ENCODE results near the gene COL27A1. TPM values are rescaled to one million over a fixed set of nuclear protein-coding genes. Genes with fewer than 3 reads are reported as not detected.

COL27A1 gene
- polyA plus RNA-seq, 1 of the 3 experiments (the other 2 are of a cell fraction), result 8.7 TPM

- ChIA-PET POLR2A (no interaction called here), CTCF (interaction anchor here (1.0 to 2.1 kb wide), 5 partner anchors 12 to 83 kb away, joined by 3 to 5 read pairs (median 3); partner anchors contain the start of gene COL27A1)
- no peak for TF ChIP-seq SIN3A (IDR thresholded peaks at IDR 0.05; ENCODE audit: borderline replicate concordance, low read depth, low read length)
- no peak for TF ChIP-seq SMC3 (IDR thresholded peaks at IDR 0.05; ENCODE audit: low read depth, low read length)
- TF ChIP-seq TCF12 (IDR thresholded peaks at IDR 0.05), result no peak
- TF ChIP-seq ZBTB33 (IDR thresholded peaks at IDR 0.05; ENCODE audit: borderline replicate concordance, low read depth), result no peak
- TF ChIP-seq CHD2 (IDR thresholded peaks at IDR 0.05; ENCODE audit: low read length, partially characterized antibody), result no peak
- TF ChIP-seq RFX5 (IDR thresholded peaks at IDR 0.05; ENCODE audit: low read length), result no peak
- no peak for TF ChIP-seq CTCF (IDR thresholded peaks at IDR 0.05)
- no peak for TF ChIP-seq MAX (IDR thresholded peaks at IDR 0.05; ENCODE audit: low read depth)
- no peak for TF ChIP-seq EZH2phosphoT487 (IDR thresholded peaks at IDR 0.05; ENCODE audit: borderline replicate concordance, low read depth)
- TF ChIP-seq FOXM1 (IDR thresholded peaks at IDR 0.05; ENCODE audit: low read depth), result no peak
- no peak for TF ChIP-seq GABPA (IDR thresholded peaks at IDR 0.05; ENCODE audit: low read depth)
- TF ChIP-seq POLR2AphosphoS5 (IDR thresholded peaks at IDR 0.05; ENCODE audit: low read depth, low read length), result no peak
- no peak for TF ChIP-seq PBX3 (IDR thresholded peaks at IDR 0.05)
- TF ChIP-seq ELF1 (IDR thresholded peaks at IDR 0.05), result no peak
- TF ChIP-seq, protein P1, sequence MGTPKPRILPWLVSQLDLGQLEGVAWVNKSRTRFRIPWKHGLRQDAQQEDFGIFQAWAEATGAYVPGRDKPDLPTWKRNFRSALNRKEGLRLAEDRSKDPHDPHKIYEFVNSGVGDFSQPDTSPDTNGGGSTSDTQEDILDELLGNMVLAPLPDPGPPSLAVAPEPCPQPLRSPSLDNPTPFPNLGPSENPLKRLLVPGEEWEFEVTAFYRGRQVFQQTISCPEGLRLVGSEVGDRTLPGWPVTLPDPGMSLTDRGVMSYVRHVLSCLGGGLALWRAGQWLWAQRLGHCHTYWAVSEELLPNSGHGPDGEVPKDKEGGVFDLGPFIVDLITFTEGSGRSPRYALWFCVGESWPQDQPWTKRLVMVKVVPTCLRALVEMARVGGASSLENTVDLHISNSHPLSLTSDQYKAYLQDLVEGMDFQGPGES (IDR thresholded peaks at IDR 0.05; ENCODE audit: low read depth, low read length), result no peak
- TF ChIP-seq, protein P2, sequence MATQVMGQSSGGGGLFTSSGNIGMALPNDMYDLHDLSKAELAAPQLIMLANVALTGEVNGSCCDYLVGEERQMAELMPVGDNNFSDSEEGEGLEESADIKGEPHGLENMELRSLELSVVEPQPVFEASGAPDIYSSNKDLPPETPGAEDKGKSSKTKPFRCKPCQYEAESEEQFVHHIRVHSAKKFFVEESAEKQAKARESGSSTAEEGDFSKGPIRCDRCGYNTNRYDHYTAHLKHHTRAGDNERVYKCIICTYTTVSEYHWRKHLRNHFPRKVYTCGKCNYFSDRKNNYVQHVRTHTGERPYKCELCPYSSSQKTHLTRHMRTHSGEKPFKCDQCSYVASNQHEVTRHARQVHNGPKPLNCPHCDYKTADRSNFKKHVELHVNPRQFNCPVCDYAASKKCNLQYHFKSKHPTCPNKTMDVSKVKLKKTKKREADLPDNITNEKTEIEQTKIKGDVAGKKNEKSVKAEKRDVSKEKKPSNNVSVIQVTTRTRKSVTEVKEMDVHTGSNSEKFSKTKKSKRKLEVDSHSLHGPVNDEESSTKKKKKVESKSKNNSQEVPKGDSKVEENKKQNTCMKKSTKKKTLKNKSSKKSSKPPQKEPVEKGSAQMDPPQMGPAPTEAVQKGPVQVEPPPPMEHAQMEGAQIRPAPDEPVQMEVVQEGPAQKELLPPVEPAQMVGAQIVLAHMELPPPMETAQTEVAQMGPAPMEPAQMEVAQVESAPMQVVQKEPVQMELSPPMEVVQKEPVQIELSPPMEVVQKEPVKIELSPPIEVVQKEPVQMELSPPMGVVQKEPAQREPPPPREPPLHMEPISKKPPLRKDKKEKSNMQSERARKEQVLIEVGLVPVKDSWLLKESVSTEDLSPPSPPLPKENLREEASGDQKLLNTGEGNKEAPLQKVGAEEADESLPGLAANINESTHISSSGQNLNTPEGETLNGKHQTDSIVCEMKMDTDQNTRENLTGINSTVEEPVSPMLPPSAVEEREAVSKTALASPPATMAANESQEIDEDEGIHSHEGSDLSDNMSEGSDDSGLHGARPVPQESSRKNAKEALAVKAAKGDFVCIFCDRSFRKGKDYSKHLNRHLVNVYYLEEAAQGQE (IDR thresholded peaks at IDR 0.05; ENCODE audit: low read depth, low read length), result no peak
- TF ChIP-seq FOSL2 (IDR thresholded peaks at IDR 0.05; ENCODE audit: borderline replicate concordance, low read depth), result no peak
- TF ChIP-seq FOXJ3 (CRISPR knock-in tag; IDR thresholded peaks at IDR 0.05), result no peak
- no peak for TF ChIP-seq GATA2 (CRISPR knock-in tag; IDR thresholded peaks at IDR 0.05)
- TF ChIP-seq MXI1 (IDR thresholded peaks at IDR 0.05; ENCODE audit: low read depth, low read length), result no peak
- Histone ChIP-seq H3K4me3 (ENCODE audit: low read depth in 2 of 2, low read length in 1 of 2) (no peak overlapping the region), H4K20me1 (ENCODE audit: insufficient read depth) (no peaks in the 10 kb centered on the region), H2AFZ (ENCODE audit: low read depth) (no peak overlapping the region), H3K9me3 (no peaks in the 10 kb centered on the region), H3K36me3 (replicated peaks in 1 of 2; ENCODE audit: control insufficient read depth in 1 of 2, insufficient read depth in 2 of 2, low read length in 1 of 2) (peaks cover 0 to 3% of the 10 kb centered on the region in 2 experiments), H3K4me1 (ENCODE audit: control insufficient read depth in 1 of 2, insufficient read depth in 2 of 2, low read depth in 1 of 2, low read length in 1 of 2) (peaks cover 0 to 4% of the 10 kb centered on the region in 2 experiments; a peak in 2 of 4 replicates), H3K27ac (ENCODE audit: low read depth in 2 of 2, low read length in 1 of 2) (no peak overlapping the region), H3F3A (replicated peaks; ENCODE audit: insufficient read depth) (no peaks in the 10 kb centered on the region), H3K4me2 (no peak overlapping the region), H3K27me3 (ENCODE audit: insufficient read depth) (no peaks in the 10 kb centered on the region), H3K79me2 (ENCODE audit: insufficient read depth) (no peaks in the 10 kb centered on the region), H3K9me2 (no peaks in the 10 kb centered on the region), H3K9ac (no peak overlapping the region)
- no peak for DNase-seq
- 92% methylated on average over 6 of the region's 6 CpGs for WGBS (ENCODE audit: low lambda C conversion rate)
Observed at GRCh38 chr9:114207845-114208244, 52.5 kb downstream of the COL27A1 start.
